HUES6 (cell line): Measurements from ENCODE around the gene ALKBH1.
"Not testable (repeated sequence)": the region's sequence is repeated elsewhere in the genome, so short reads cannot be mapped to it uniquely, and the experiment has no call there.

Source experiments
- H3K27ac ChIP-seq: 2 replicates; pipeline ENCODE4 v1.7.0; 2013; ENCODE audit warnings: low read depth, mild to moderate bottlenecking, low read length, inconsistent platforms
- H3K27me3 ChIP-seq: 2 replicates; pipeline ENCODE4 v1.6.1; 2013; ENCODE audit warnings: low read length; ENCODE audit not compliant: control insufficient read depth, insufficient read depth
- H3K36me3 ChIP-seq: 2 replicates; pipeline ENCODE4 v1.6.1; 2013; ENCODE audit warnings: low read length; ENCODE audit not compliant: control insufficient read depth, insufficient read depth
- H3K4me1 ChIP-seq: 2 replicates; pipeline ENCODE4 v1.6.1; 2013; ENCODE audit warnings: low read length; ENCODE audit not compliant: control insufficient read depth, insufficient read depth
- H3K4me3 ChIP-seq: 2 replicates; pipeline ENCODE4 v1.5.1; 2013; ENCODE audit warnings: low read depth, low read length
- H3K9ac ChIP-seq: one replicate; pipeline ENCODE4 v1.6.1; 2013; ENCODE audit warnings: mild to moderate bottlenecking, low read length
- H3K9me3 ChIP-seq: 2 replicates; pipeline ENCODE4 v1.6.1; 2013; ENCODE audit warnings: low read depth, low read length; ENCODE audit not compliant: control insufficient read depth, insufficient read depth

ALKBH1 gene

GRCh38 chr14:77707724-77708408 lies at the start of gene ALKBH1, which contains the start of gene SLIRP:
Gene ALKBH1, minus strand, starts transcription at chr14:77708023. Its CDS starts 19 bp downstream, at chr14:77708004.
Gene SLIRP, plus strand, starts transcription at chr14:77708103. Its CDS starts 9 bp downstream, at chr14:77708112.
- peak within 1 kb of the TSS; percentile 94 for H3K4me3 ChIP-seq
- no peaks in the 10 kb centered on the region for H3K9me3 ChIP-seq
- no peaks in the 10 kb centered on the region for H3K27me3 ChIP-seq
- H3K36me3 ChIP-seq, result peaks cover 44% of the 10 kb centered on the region
- peak within 1 kb of the TSS; percentile 96 for H3K9ac ChIP-seq
- H3K4me1 ChIP-seq, result peaks cover 14% of the 10 kb centered on the region
- peak within 1 kb of the TSS; percentile 84 for H3K27ac ChIP-seq

GRCh38 chr14:77752799-77753516 lies 45.1 kb upstream of the ALKBH1 start:
- Histone ChIP-seq H3K36me3 (peaks cover 79% of the 10 kb centered on the region), H3K9me3 (no peaks in the 10 kb centered on the region), H3K4me3 (no peak overlapping the region)

GRCh38 chr14:77752266-77752665 lies 44.4 kb upstream of the ALKBH1 start:
- Histone ChIP-seq H3K4me1 (no peaks in the 10 kb centered on the region), H3K9me3 (no peaks in the 10 kb centered on the region), H3K36me3 (peaks cover 78% of the 10 kb centered on the region), H3K27me3 (no peaks in the 10 kb centered on the region), H3K9ac (no peak overlapping the region), H3K4me3 (no peak overlapping the region), H3K27ac (no peak overlapping the region)

More at GRCh38 chr14:77752799-77753516, 45.1 kb upstream of the ALKBH1 start:
- Histone ChIP-seq H3K4me1 (no peaks in the 10 kb centered on the region), H3K27me3 (no peaks in the 10 kb centered on the region), H3K9ac (no peak overlapping the region), H3K27ac (no peak overlapping the region)

- H3K9me3 ChIP-seq, H3K27me3 ChIP-seq, H3K4me3 ChIP-seq, H3K4me1 ChIP-seq, H3K27ac ChIP-seq, H3K9ac ChIP-seq: not testable (repeated sequence)
- H3K36me3 ChIP-seq, result peaks cover 76% of the 10 kb centered on the region
These were observed 39.6 kb upstream of the ALKBH1 start for GRCh38 chr14:77747425-77747824.

- H3K36me3 ChIP-seq, result peaks cover 67% of the 10 kb centered on the region
These were observed 38.4 kb upstream of the ALKBH1 start for GRCh38 chr14:77746064-77746702.

GRCh38 chr14:77741438-77741837 lies 33.6 kb upstream of the ALKBH1 start:
- no peak overlapping the region for H3K27ac ChIP-seq
- H3K36me3 ChIP-seq, result peaks cover 72% of the 10 kb centered on the region
- H3K4me3 ChIP-seq, result no peak overlapping the region
- no peaks in the 10 kb centered on the region for H3K27me3 ChIP-seq
- no peaks in the 10 kb centered on the region for H3K9me3 ChIP-seq
- no peak overlapping the region for H3K9ac ChIP-seq
- H3K4me1 ChIP-seq, result no peaks in the 10 kb centered on the region

More at GRCh38 chr14:77746064-77746702, 38.4 kb upstream of the ALKBH1 start:
- Histone ChIP-seq H3K4me1 (no peaks in the 10 kb centered on the region), H3K27me3 (no peaks in the 10 kb centered on the region), H3K27ac (no peak overlapping the region), H3K4me3 (no peak overlapping the region), H3K9me3 (no peaks in the 10 kb centered on the region), H3K9ac (no peak overlapping the region)

- H3K27ac ChIP-seq, result no peak overlapping the region
- no peaks in the 10 kb centered on the region for H3K9me3 ChIP-seq
- no peak overlapping the region for H3K9ac ChIP-seq
- H3K27me3 ChIP-seq, result no peaks in the 10 kb centered on the region
- H3K36me3 ChIP-seq, result peaks cover 75% of the 10 kb centered on the region
- no peaks in the 10 kb centered on the region for H3K4me1 ChIP-seq
- H3K4me3 ChIP-seq, result no peak overlapping the region
These were observed 30.9 kb upstream of the ALKBH1 start for GRCh38 chr14:77738559-77739250.

- H3K27me3 ChIP-seq, result no peaks in the 10 kb centered on the region
- no peaks in the 10 kb centered on the region for H3K4me1 ChIP-seq
- no peak overlapping the region for H3K4me3 ChIP-seq
- no peak overlapping the region for H3K27ac ChIP-seq
- peaks cover 95% of the 10 kb centered on the region for H3K36me3 ChIP-seq
- no peaks in the 10 kb centered on the region for H3K9me3 ChIP-seq
- H3K9ac ChIP-seq, result no peak overlapping the region
These were observed 23.2 kb upstream of the ALKBH1 start for GRCh38 chr14:77730976-77731497.

- H3K9me3 ChIP-seq, result no peaks in the 10 kb centered on the region
- no peak overlapping the region for H3K4me3 ChIP-seq
- H3K4me1 ChIP-seq, result no peaks in the 10 kb centered on the region
- H3K36me3 ChIP-seq, result peaks cover 89% of the 10 kb centered on the region
- H3K27ac ChIP-seq, result no peak overlapping the region
- H3K9ac ChIP-seq, result no peak overlapping the region
- no peaks in the 10 kb centered on the region for H3K27me3 ChIP-seq
These were observed 14.5 kb upstream of the ALKBH1 start for GRCh38 chr14:77722301-77722700.

GRCh38 chr14:77721437-77721836 lies 13.6 kb upstream of the ALKBH1 start:
- H3K4me1 ChIP-seq, result no peaks in the 10 kb centered on the region
- H3K27me3 ChIP-seq, result no peaks in the 10 kb centered on the region
- peaks cover 89% of the 10 kb centered on the region for H3K36me3 ChIP-seq
- no peak overlapping the region for H3K9ac ChIP-seq
- H3K9me3 ChIP-seq, result no peaks in the 10 kb centered on the region
- no peak overlapping the region for H3K27ac ChIP-seq
- no peak overlapping the region for H3K4me3 ChIP-seq
